NCI-H774 (cell line): ENCODE data around the gene PTGDS.
A peak's percentile ranks its signal among the peaks of the same experiment; 100 is the strongest.

Source experiments
- DNase-seq: peaks from one replicate; lab custom pipeline; 2025; lab: John Stamatoyannopoulos, UW

The PTGDS gene

GRCh38 chr9:137025517-137025966 lies 48.2 kb downstream of the PTGDS start:
- peak; percentile 80 for DNase-seq

GRCh38 chr9:137026384-137026783 lies 49.1 kb downstream of the PTGDS start:
- DNase-seq = no peak

- DNase-seq = no peak
These were observed 49.5 kb downstream of the PTGDS start for GRCh38 chr9:137026828-137027227.

- no peak for DNase-seq
These were observed 50.3 kb downstream of the PTGDS start, which contains the start of gene ABCA2 for GRCh38 chr9:137027369-137028262. Gene ABCA2 (minus strand): TSS chr9:137028237. CDS start chr9:137028140, 97 bp downstream.

- peak; percentile 69 for DNase-seq
These were observed 51.2 kb downstream of the PTGDS start for GRCh38 chr9:137028263-137029057.

- DNase-seq = peak; percentile 38
These were observed 52.0 kb downstream of the PTGDS start for GRCh38 chr9:137029058-137029936.

GRCh38 chr9:137030006-137030405 lies 52.7 kb downstream of the PTGDS start:
- no peak for DNase-seq

- DNase-seq = no peak
These were observed 53.5 kb downstream of the PTGDS start for GRCh38 chr9:137030538-137031527.
